Esophagus muscularis mucosa (tissue), 4 donors: ENCODE results near the gene EIF4E. TPM values are rescaled to one million over a fixed set of nuclear protein-coding genes. Genes with fewer than 3 reads are reported as not detected.
"Not testable (repeated sequence)": the region's sequence is repeated elsewhere in the genome, so short reads cannot be mapped to it uniquely, and the experiment has no call there.

Experiments
- DNase-seq: peaks from one replicate; pipeline ENCODE4 v3.0.0-alpha.2; 2017; ENCODE audit errors: extremely low spot score
- H3K27ac ChIP-seq, 4 donors: fragments of 200-600 bp; sonication (generic); replicated peaks in 1 of 4; 1 replicate in 3 of 4; 2 replicates in 1 of 4; pipeline ENCODE4 v1.5.1; 2016 to 2019; ENCODE audit warnings: mild to moderate bottlenecking in 1 of 4
- H3K27me3 ChIP-seq, 4 donors: fragments of 200-600 bp; sonication (generic); one replicate each; pipeline versions ENCODE4 v1.5.1 to v1.6.0; 2016 to 2019
- H3K36me3 ChIP-seq, 4 donors: fragments of 200-600 bp; sonication (generic); one replicate each; pipeline ENCODE4 v1.5.1; 2016 to 2019
- H3K4me1 ChIP-seq, 4 donors: fragments of 200-600 bp; sonication (generic); one replicate each; pipeline ENCODE4 v1.5.1; 2016 to 2019
- H3K4me3 ChIP-seq, 4 donors: fragments of 200-600 bp; sonication (generic); 1 replicate in 2 of 4; 2 replicates in 2 of 4; pipeline ENCODE4 v1.5.1; 2016 to 2019; ENCODE audit warnings: mild to moderate bottlenecking in 4 of 4, moderate library complexity in 1 of 4
- H3K9me3 ChIP-seq, 4 donors: fragments of 200-600 bp; sonication (generic); 1 replicate in 3 of 4; 2 replicates in 1 of 4; pipeline ENCODE4 v1.5.1; 2016 to 2019
- CTCF ChIP-seq, 3 experiments: fragments of 200-600 bp in 2 of 3; fragments of 450-650 bp in 1 of 3; sonication (generic) in 2 of 3; IDR thresholded peaks; one replicate each; pipeline ENCODE4 v1.5.1; 2017 to 2019; ENCODE audit warnings: antibody characterized with exemption in 3 of 3, mild to moderate bottlenecking in 2 of 3, moderate library complexity in 1 of 3
- EP300 ChIP-seq: sonication (generic); formaldehyde crosslinking; IDR thresholded peaks from one replicate; pipeline ENCODE4 v1.6.1; 2017; ENCODE audit warnings: antibody characterized with exemption
- POLR2A ChIP-seq: fragments of 450-650 bp; IDR thresholded peaks from one replicate; pipeline ENCODE4 v1.6.1; 2017; ENCODE audit warnings: antibody characterized with exemption, moderate library complexity, mild to moderate bottlenecking, low read depth
- POLR2AphosphoS5 ChIP-seq, 2 donors: sonication (generic); formaldehyde crosslinking; IDR thresholded peaks; one replicate each; pipeline ENCODE4 v1.6.1; 2017; ENCODE audit warnings: antibody characterized with exemption in 2 of 2
- WGBS: methylation state at CpG from one replicate; pipeline ENCODE4 v1.1.5; 2018; 5-methylcytosine and 5-hydroxymethylcytosine counted together
- intact Hi-C: fragments of 100-400 bp; cut with DNase I; formaldehyde crosslinking; loops from one replicate; pipeline ENCODE4 v1.15.1; 2023
- total RNA-seq, 4 donors: library from RNA; depleted of rRNA; stranded (reverse); fragments of >200 nt; gene quantifications; one replicate each; pipeline versions ENCODE4 v1.1.0 to v1.2.1, GENCODE V29; 2016

EIF4E gene
- total RNA-seq, 4 donors from 2014 or later = 67.7 to 84.3 (median 76.5) TPM

GRCh38 chr4:98929341-98930267 is 671 bp upstream of the EIF4E start:
- TF ChIP-seq EP300 (no peak), CTCF (IDR thresholded peaks at IDR 0.05) (peak in 2 of 3 experiments; percentile 17 to 43), POLR2AphosphoS5 (IDR thresholded peaks at IDR 0.05) (peak; percentile 67 to 79), POLR2A (peak; percentile 22)
- no peaks in the 10 kb centered on the region for H3K27me3 ChIP-seq
- peak overlapping the region; percentile 96 to 99 (median 97) for H3K4me3 ChIP-seq
- H3K9me3 ChIP-seq = no peaks in the 10 kb centered on the region
- 8% methylated on average over 44 of the region's 44 CpGs for WGBS
- DNase-seq = peak; percentile 92
- H3K4me1 ChIP-seq = peaks cover 10 to 37% (median 25%) of the 10 kb centered on the region in 4 donors
- H3K36me3 ChIP-seq = peaks cover 0 to 8% (median 0%) of the 10 kb centered on the region in 4 donors
- intact Hi-C loops = loop anchor here (10.0 kb wide), 2 partner anchors 265 to 535 kb away; no protein-coding TSS in a partner anchor
- peak overlapping the region; percentile 92 to 97 (median 94) for H3K27ac ChIP-seq

- TF ChIP-seq POLR2AphosphoS5 (IDR thresholded peaks at IDR 0.05) (peak in 1 of 2 donors; percentile 29), POLR2A (no peak)
- H3K27me3 ChIP-seq = no peaks in the 10 kb centered on the region
- DNase-seq = no peak
- peaks cover 10 to 49% (median 25%) of the 10 kb centered on the region in 4 donors for H3K4me1 ChIP-seq
- 0% methylated on average over 24 of the region's 26 CpGs for WGBS
- peak overlapping the region; percentile 92 to 97 (median 94) for H3K27ac ChIP-seq
- H3K4me3 ChIP-seq = peak overlapping the region; percentile 96 to 99 (median 97)
- peaks cover 0 to 8% (median 0%) of the 10 kb centered on the region in 4 donors for H3K36me3 ChIP-seq
- H3K9me3 ChIP-seq = no peaks in the 10 kb centered on the region
- intact Hi-C loops = loop anchor here (10.0 kb wide), 1 partner anchor 263 kb away; no protein-coding TSS in a partner anchor
Observed at GRCh38 chr4:98928131-98928504, 815 bp downstream of the EIF4E start.

GRCh38 chr4:98926257-98926656 is 2.7 kb downstream of the EIF4E start:
- WGBS = 99% methylated on average over 13 of the region's 15 CpGs
- peaks cover 10 to 53% (median 25%) of the 10 kb centered on the region in 4 donors for H3K4me1 ChIP-seq
- H3K9me3 ChIP-seq, H3K27me3 ChIP-seq, H3K4me3 ChIP-seq, H3K27ac ChIP-seq, DNase-seq: not testable (repeated sequence)
- intact Hi-C loops = loop anchor here (10.0 kb wide), 1 partner anchor 261 kb away; no protein-coding TSS in a partner anchor
- peaks cover 0 to 12% (median 0%) of the 10 kb centered on the region in 4 donors for H3K36me3 ChIP-seq

- H3K36me3 ChIP-seq = peaks cover 0 to 12% (median 0%) of the 10 kb centered on the region in 4 donors
- intact Hi-C loops = loop anchor here (10.0 kb wide), 1 partner anchor 256 kb away; no protein-coding TSS in a partner anchor
- no peak overlapping the region for H3K27ac ChIP-seq
- 81% methylated on average over 5 of the region's 5 CpGs for WGBS
- TF ChIP-seq POLR2AphosphoS5 (IDR thresholded peaks at IDR 0.05) (no peak), EP300 (no peak), CTCF (IDR thresholded peaks at IDR 0.05) (no peak), POLR2A (no peak)
- H3K9me3 ChIP-seq = no peaks in the 10 kb centered on the region
- no peak overlapping the region for H3K4me3 ChIP-seq
- no peak for DNase-seq
- H3K4me1 ChIP-seq = peaks cover 0 to 40% (median 17%) of the 10 kb centered on the region in 4 donors
- H3K27me3 ChIP-seq = no peaks in the 10 kb centered on the region
Observed at GRCh38 chr4:98921292-98921691, 7.6 kb downstream of the EIF4E start.

- intact Hi-C loops = loop anchor here (10.0 kb wide), 1 partner anchor 255 kb away; no protein-coding TSS in a partner anchor
Observed at GRCh38 chr4:98919996-98920395, 8.9 kb downstream of the EIF4E start.

GRCh38 chr4:98910728-98911127 is 18.2 kb downstream of the EIF4E start:
- 77% methylated on average over 8 of the region's 8 CpGs for WGBS
- H3K9me3 ChIP-seq, DNase-seq, H3K4me3 ChIP-seq, H3K27me3 ChIP-seq, H3K27ac ChIP-seq, H3K36me3 ChIP-seq, intact Hi-C loops: not testable (repeated sequence)
- H3K4me1 ChIP-seq = peaks cover 29 to 69% (median 67%) of the 10 kb centered on the region in 4 donors

More at GRCh38 chr4:98919996-98920395, 8.9 kb downstream of the EIF4E start:
- no peak overlapping the region for H3K4me3 ChIP-seq
- TF ChIP-seq POLR2A (no peak), CTCF (IDR thresholded peaks at IDR 0.05) (no peak), EP300 (no peak), POLR2AphosphoS5 (IDR thresholded peaks at IDR 0.05) (no peak)
- no peaks in the 10 kb centered on the region for H3K9me3 ChIP-seq
- H3K27ac ChIP-seq = no peak overlapping the region
- peaks cover 0 to 32% (median 22%) of the 10 kb centered on the region in 4 donors for H3K4me1 ChIP-seq
- DNase-seq = no peak
- H3K36me3 ChIP-seq = peaks cover 0 to 4% (median 0%) of the 10 kb centered on the region in 4 donors
- no peaks in the 10 kb centered on the region for H3K27me3 ChIP-seq
- WGBS = 84% methylated on average over 2 of the region's 2 CpGs
